Spinal cord (tissue), 10 donors: ENCODE measurements around the gene MTHFS. TPM values are rescaled to one million over a fixed set of nuclear protein-coding genes. Genes with fewer than 3 reads are reported as not detected.
A peak's percentile ranks its signal among the peaks of the same experiment; 100 is the strongest.

Experiments
- DNase-seq, 6 donors: peaks; one replicate each; pipeline versions ENCODE4 v3.0.0 to v3.0.0-alpha.2; 2013 to 2015; ENCODE audit warnings: low spot score in 6 of 6, low read depth in 4 of 6
- H3K27ac ChIP-seq: one replicate; pipeline ENCODE4 v1.5.1; 2013; ENCODE audit warnings: low read depth, low read length, control low read depth
- H3K27me3 ChIP-seq: one replicate; pipeline ENCODE4 v1.6.1; 2013; ENCODE audit warnings: low read length; ENCODE audit not compliant: control insufficient read depth, insufficient read depth
- H3K36me3 ChIP-seq: one replicate; pipeline ENCODE4 v1.6.1; 2013; ENCODE audit warnings: low read length; ENCODE audit not compliant: control insufficient read depth, insufficient read depth
- H3K4me1 ChIP-seq: one replicate; pipeline ENCODE4 v1.6.1; 2013; ENCODE audit warnings: low read length; ENCODE audit not compliant: control insufficient read depth, insufficient read depth
- H3K4me3 ChIP-seq: one replicate; pipeline ENCODE4 v1.5.1; 2013; ENCODE audit warnings: low read depth, low read length, control low read depth
- H3K9me3 ChIP-seq: one replicate; pipeline ENCODE4 v1.6.1; 2013; ENCODE audit warnings: low read length; ENCODE audit not compliant: control insufficient read depth, insufficient read depth
- WGBS: methylation state at CpG from one replicate; pipeline ENCODE4 v1.1.5; 2013; ENCODE audit warnings: missing lambda C conversion rate; ENCODE audit not compliant: insufficient coverage; 5-methylcytosine and 5-hydroxymethylcytosine counted together
- polyA plus RNA-seq, 2 donors: library from polyadenylated mRNA; unstranded; fragments of 120-200 nt; gene quantifications; one replicate each; pipeline ENCODE4 v1.2.1, GENCODE V29; 2013; ENCODE audit not compliant: insufficient read length in 2 of 2
- total RNA-seq, 2 donors: library from RNA; depleted of rRNA in 1 of 2; stranded (reverse); fragments of 120-200 nt in 1 of 2; fragments of >200 nt in 1 of 2; gene quantifications; one replicate each; pipeline versions ENCODE4 v1.2.3 to v1.2.4, GENCODE V29; 2013 to 2014
- donor health status: healthy.

The MTHFS gene
- total and polyA plus RNA-seq, 4 donors: 18.2 to 19.8 (median 19.5) TPM

- no peaks in the 10 kb centered on the region for H3K27me3 ChIP-seq
- no CpG with 5 or more reads among the region's 1 CpG for WGBS
- no peaks in the 10 kb centered on the region for H3K4me1 ChIP-seq
- H3K4me3 ChIP-seq: no peak overlapping the region
- no peak overlapping the region for H3K27ac ChIP-seq
- no peaks in the 10 kb centered on the region for H3K9me3 ChIP-seq
- no peaks in the 10 kb centered on the region for H3K36me3 ChIP-seq
- no peak for DNase-seq
Observed at GRCh38 chr15:79883579-79884203, 13.1 kb downstream of the MTHFS start.

- Histone ChIP-seq H3K4me1 (no peaks in the 10 kb centered on the region), H3K4me3 (no peak overlapping the region), H3K36me3 (peaks cover 3% of the 10 kb centered on the region), H3K27ac (no peak overlapping the region), H3K9me3 (peaks cover 11% of the 10 kb centered on the region), H3K27me3 (no peaks in the 10 kb centered on the region)
- WGBS: 46% methylated on average over 2 of the region's 3 CpGs
- no peak for DNase-seq
Observed at GRCh38 chr15:79881668-79882067, 15.1 kb downstream of the MTHFS start.

DNA sequence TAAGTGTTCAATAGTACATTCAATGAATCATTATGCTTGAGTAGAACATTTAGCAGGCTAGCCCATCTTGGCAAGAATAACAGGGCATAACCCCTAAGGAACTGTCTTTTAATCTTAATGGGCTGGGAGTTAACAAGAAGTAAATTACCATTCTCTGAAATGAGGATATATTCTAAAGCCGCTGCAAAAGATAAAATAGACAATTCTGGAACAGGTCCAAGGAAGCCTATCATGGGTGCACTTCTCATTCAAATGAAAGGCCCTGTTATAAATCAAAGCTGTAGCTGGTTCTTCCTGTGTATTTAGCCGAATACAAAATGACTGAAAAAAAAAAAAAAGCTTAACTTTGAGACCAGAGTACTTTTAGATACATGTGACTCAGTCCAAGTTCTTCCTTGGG, 15.6 kb downstream of the MTHFS start:
- peak in 2 of 6 donors; percentile 26 to 91 for DNase-seq
- H3K27me3 ChIP-seq: no peaks in the 10 kb centered on the region
- peaks cover 3% of the 10 kb centered on the region for H3K36me3 ChIP-seq
- H3K9me3 ChIP-seq: peaks cover 11% of the 10 kb centered on the region
- no peaks in the 10 kb centered on the region for H3K4me1 ChIP-seq
- no peak overlapping the region for H3K4me3 ChIP-seq
- no CpG with 5 or more reads among the region's 2 CpGs for WGBS
- no peak overlapping the region for H3K27ac ChIP-seq

DNA sequence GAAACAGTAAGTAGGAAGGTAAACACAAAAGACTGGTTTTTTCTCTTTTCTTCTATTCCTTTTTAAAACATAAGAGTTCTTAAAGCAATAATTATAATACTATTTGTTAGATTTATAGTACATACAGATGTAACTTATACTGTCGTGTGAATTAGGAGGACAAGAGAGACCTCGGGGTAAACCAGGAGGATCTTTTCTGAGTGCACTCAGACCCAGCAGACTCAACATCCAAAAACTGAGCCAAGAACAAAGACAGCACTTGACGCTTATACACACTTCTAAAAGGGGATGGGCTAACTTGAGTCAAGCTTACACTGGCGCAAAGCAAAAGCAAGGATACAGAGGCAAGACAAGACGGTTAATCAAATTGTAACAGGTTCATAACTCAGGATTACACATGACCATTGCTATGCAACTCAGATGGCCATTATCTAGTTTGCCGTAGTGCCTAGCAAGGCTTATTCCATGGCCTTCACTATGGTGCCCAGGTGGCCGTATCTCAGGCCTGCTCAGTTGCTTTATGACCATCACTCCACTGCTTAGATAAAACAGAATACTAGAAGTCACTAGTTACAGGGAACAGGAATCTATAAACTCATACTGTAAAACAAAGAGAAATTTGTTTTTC, 18.6 kb downstream of the MTHFS start:
- Histone ChIP-seq H3K4me3 (no peak overlapping the region), H3K9me3 (peaks cover 17% of the 10 kb centered on the region), H3K36me3 (peaks cover 3% of the 10 kb centered on the region), H3K27ac (no peak overlapping the region), H3K4me1 (no peaks in the 10 kb centered on the region), H3K27me3 (no peaks in the 10 kb centered on the region)
- 95% methylated on average over 5 of the region's 7 CpGs for WGBS
- no peak for DNase-seq

DNA sequence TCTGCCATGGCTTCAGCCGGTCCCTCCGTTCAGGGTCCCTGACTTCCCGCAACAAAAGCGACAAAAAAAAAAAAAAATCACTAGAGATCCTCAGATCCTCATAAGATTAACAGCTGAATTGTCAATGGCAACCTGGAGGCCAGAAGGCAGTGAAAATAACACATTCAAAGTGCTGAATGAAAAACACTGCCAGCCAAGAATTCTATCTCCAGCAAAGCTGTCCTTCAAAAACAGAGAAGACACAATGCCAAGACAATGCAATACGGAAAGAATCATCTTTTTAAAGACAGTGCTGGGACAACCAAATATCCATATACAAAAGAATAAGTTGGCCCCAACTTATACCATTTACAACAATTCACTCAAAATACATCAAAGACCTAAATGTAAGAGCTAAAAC, 21.6 kb downstream of the MTHFS start:
- 100% methylated on average over 5 of the region's 5 CpGs for WGBS
- Histone ChIP-seq H3K36me3 (peaks cover 3% of the 10 kb centered on the region), H3K27me3 (no peaks in the 10 kb centered on the region), H3K27ac (no peak overlapping the region), H3K4me3 (no peak overlapping the region), H3K9me3 (peaks cover 17% of the 10 kb centered on the region), H3K4me1 (no peaks in the 10 kb centered on the region)
- no peak for DNase-seq

DNA sequence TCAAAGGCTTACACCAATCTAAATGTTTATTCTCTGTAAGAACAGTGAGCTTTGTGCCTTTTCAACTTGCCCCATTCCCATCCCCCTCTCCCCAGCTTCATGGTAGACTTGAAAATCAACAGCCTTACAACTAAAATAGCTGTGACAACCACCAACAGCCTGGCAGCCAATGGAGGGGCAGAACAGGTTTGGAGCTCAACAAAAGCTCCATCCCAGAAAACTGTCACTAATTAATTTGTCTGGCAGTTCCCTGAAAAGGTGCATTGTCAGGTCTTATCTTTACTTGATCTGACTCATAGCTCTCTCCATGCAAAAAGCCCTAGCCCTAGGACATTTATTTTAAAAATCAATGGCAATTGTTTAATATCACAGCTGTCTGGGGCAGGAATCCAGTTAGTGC, 22.6 kb downstream of the MTHFS start:
- no peaks in the 10 kb centered on the region for H3K27me3 ChIP-seq
- no peak overlapping the region for H3K4me3 ChIP-seq
- no peak overlapping the region for H3K27ac ChIP-seq
- no peaks in the 10 kb centered on the region for H3K4me1 ChIP-seq
- peaks cover 3% of the 10 kb centered on the region for H3K36me3 ChIP-seq
- no peak for DNase-seq
- peaks cover 17% of the 10 kb centered on the region for H3K9me3 ChIP-seq

GRCh38 chr15:79872358-79873017, 24.3 kb downstream of the MTHFS start:
- H3K27ac ChIP-seq: no peak overlapping the region

DNA sequence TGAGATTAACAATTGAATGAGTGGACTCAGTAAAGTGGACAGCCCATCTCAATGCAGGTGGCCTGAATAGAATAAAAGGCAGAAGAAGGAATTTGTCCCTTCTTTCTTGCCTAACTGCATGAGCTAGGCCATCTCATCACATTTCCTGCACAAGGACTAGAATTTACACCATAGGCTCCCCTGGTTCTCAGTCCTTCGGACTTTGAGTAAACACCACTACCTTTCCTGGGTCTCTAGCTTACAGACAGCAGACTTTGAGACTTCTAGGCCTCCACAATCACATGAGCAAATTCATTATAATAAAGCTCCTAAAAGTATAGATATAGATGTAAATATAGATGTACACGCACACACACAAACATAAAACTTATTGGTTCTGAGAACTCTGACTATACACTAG, 28.3 kb downstream of the MTHFS start:
- no peaks in the 10 kb centered on the region for H3K36me3 ChIP-seq
- H3K4me3 ChIP-seq: no peak overlapping the region
- H3K4me1 ChIP-seq: no peaks in the 10 kb centered on the region
- H3K27ac ChIP-seq: no peak overlapping the region
- no peaks in the 10 kb centered on the region for H3K27me3 ChIP-seq
- no peaks in the 10 kb centered on the region for H3K9me3 ChIP-seq
- WGBS: no CpG with 5 or more reads among the region's 2 CpGs
- no peak for DNase-seq

More at GRCh38 chr15:79872358-79873017, 24.3 kb downstream of the MTHFS start:
- no peak overlapping the region for H3K4me3 ChIP-seq
- H3K36me3 ChIP-seq: peaks cover 3% of the 10 kb centered on the region
- H3K9me3 ChIP-seq: peaks cover 8% of the 10 kb centered on the region
- H3K4me1 ChIP-seq: no peaks in the 10 kb centered on the region
- no peak for DNase-seq
- 72% methylated on average over 7 of the region's 8 CpGs for WGBS
- no peaks in the 10 kb centered on the region for H3K27me3 ChIP-seq

DNA sequence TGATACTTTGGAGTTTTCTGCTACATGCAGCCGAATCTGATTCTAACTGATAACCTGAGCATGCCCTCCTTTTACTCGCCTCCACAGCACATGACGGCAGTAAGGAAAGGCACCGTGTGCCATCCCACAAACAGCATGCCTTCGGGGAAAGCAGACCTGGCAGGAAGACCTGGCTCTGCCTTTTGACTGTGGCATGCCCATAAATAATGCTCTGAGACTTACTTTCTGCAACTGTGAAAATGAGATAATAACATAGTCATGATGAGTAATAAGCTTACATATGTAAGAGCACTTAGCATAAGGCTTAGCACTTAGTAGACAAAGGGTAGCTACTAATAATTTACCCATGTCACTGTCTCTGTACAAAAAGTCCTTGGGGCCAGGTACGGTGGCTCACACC, 32.9 kb downstream of the MTHFS start:
- Histone ChIP-seq H3K9me3 (no peaks in the 10 kb centered on the region), H3K27me3 (no peaks in the 10 kb centered on the region), H3K4me3 (no peak overlapping the region), H3K27ac (no peak overlapping the region), H3K36me3 (no peaks in the 10 kb centered on the region), H3K4me1 (no peaks in the 10 kb centered on the region)
- WGBS: 87% methylated on average over 5 of the region's 6 CpGs
- DNase-seq: no peak

DNA sequence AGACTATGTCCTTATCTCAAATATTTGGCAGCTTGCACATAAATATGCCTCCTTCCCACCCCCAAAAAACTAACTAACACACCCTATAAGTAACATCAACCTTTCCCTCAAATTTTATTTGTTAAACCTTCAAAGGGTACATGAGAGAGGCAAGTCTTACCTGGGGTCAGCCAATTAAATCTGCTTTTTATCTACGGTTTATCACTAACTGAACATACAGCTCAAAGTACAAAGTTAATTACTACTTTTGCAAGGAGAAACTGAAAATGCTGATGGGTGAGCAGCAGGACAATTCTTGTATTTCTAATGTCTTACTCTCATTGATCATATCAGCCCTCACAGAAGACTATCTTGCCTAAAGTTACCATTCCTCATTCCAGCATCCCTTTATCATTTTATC, 34.6 kb downstream of the MTHFS start:
- no CpG with 5 or more reads among the region's 1 CpG for WGBS
- Histone ChIP-seq H3K4me3 (no peak overlapping the region), H3K27ac (no peak overlapping the region), H3K36me3 (no peaks in the 10 kb centered on the region), H3K9me3 (no peaks in the 10 kb centered on the region), H3K4me1 (no peaks in the 10 kb centered on the region), H3K27me3 (no peaks in the 10 kb centered on the region)
- DNase-seq: no peak
